K562 (cell line): ENCODE results near the gene TXLNA. TPM values are rescaled to one million over a fixed set of nuclear protein-coding genes. Genes with fewer than 3 reads are reported as not detected.
A peak's percentile ranks its signal among the peaks of the same experiment; 100 is the strongest.

ENCODE experiments used
- CREB3L1 ChIP-seq: fragments of 450-650 bp; IDR thresholded peaks from 2 replicates; pipeline ENCODE4 v1.6.1; 2014; ENCODE audit warnings: low read depth, mild to moderate bottlenecking, moderate library complexity, borderline replicate concordance
- ID3 ChIP-seq, 2 experiments: fragments of 250-450 bp in 1 of 2; fragments of 450-650 bp in 1 of 2; sonication (Bioruptor Pico) in 1 of 2; IDR thresholded peaks; 2 replicates each; pipeline versions ENCODE4 v1.6.1 to v1.8.0; 2016 to 2021; ENCODE audit warnings: mild to moderate bottlenecking in 2 of 2, moderate library complexity in 2 of 2, missing compliant biosample characterization in 1 of 2, missing genetic modification characterization in 1 of 2
- MAX ChIP-seq: sonication (generic); formaldehyde crosslinking; IDR thresholded peaks from 2 replicates; pipeline ENCODE4 v1.9.0; 2022; ENCODE audit warnings: mild to moderate bottlenecking, missing genetic modification reagents
- MEF2D ChIP-seq: conservative IDR thresholded peaks from 2 replicates; pipeline ENCODE4 v1.6.1; 2016; ENCODE audit warnings: low read depth, missing genetic modification characterization, missing compliant biosample characterization
- SMARCB1 ChIP-seq: IDR thresholded peaks from 2 replicates; pipeline ENCODE4 v1.6.1; 2011; ENCODE audit warnings: improper control_type of control experiment, low read depth; ENCODE audit not compliant: insufficient read length
- ZBTB33 ChIP-seq: sonication (generic); formaldehyde crosslinking; IDR thresholded peaks from 2 replicates; pipeline ENCODE4 v1.8.1; 2023; ENCODE audit warnings: mild to moderate bottlenecking, missing genetic modification reagents
- polyA plus RNA-seq, 8 experiments: library from polyadenylated mRNA; depleted of rRNA in 4 of 8; stranded (reverse) in 5 of 8; unstranded in 3 of 8; fragments of >200 nt; fragmentation: Nextera tagmentation in 2 of 8; fragmentation: Illumina TruSeq in 1 of 8; extraction: Ambion mirVana in 2 of 8; extraction: Trizol in 1 of 8; gene quantifications; 2 replicates each; pipeline versions ENCODE4 v1.2.1 to v1.2.3, GENCODE V29; 2011 to 2014; ENCODE audit warnings: inconsistent platforms in 1 of 8, missing spikeins in 1 of 8
- total RNA-seq, 7 experiments: library from RNA; depleted of rRNA in 6 of 7; stranded (reverse); fragments of >200 nt in 6 of 7; fragmentation: Illumina TruSeq in 2 of 7; extraction: Trizol in 2 of 7; gene quantifications; 2 replicates each; pipeline versions ENCODE4 v1.2.1 to v1.2.3, GENCODE V29; 2011 to 2021; ENCODE audit warnings: low replicate concordance in 1 of 7

TXLNA gene
- total and polyA plus RNA-seq, 9 of the 15 experiments (the other 6 are each of a cell fraction or from before 2014, with no cell fraction given): 9.2 to 54.5 (median 39.3) TPM

DNA sequence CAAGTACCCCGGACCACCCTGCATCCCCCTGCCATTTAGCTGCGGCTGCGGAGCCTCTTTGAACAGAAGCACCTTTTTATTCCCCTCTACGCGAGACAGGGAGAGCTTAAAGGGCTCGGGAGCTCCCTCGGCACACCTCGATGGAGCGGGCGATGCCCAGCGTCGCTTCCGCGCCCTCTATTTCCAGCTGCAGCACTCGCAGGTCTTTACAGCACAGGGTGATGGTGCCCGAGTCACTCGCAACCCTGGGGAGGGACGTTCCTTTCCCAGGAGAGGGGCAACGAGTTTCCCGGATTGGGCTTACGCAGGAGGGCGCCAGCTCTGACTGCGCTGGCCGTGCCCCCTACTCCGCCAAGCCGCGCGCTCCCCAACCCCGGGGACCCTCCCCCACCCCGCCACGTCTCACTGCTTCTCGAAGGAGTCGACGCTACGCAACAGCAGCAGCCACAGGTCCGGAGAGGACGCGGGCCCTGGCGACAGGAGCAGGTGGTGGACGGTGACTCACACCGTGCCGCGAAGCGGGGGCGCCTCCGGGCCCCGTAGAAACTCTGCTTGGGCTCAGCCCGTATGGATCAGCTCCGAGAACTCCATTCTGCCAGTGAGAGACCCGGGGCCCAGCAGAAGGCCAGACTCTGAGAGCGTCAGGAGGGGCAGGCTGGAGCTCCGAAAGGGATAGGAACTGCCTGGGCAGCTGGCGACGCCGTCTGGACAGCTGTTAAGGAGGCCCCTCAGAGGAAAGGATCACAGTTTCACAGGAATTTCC is 61.7 kb downstream of the TXLNA start (continued):
- TF ChIP-seq ZBTB33 (CRISPR knock-in tag) (peak; percentile 82), MAX (CRISPR knock-in tag) (peak; percentile 90), MEF2D (tag) (no peak), CREB3L1 (peak; percentile 32; the same call in 1 of the 2 replicates), ID3 (CRISPR knock-in tag; IDR thresholded peaks at IDR 0.05) (no peak), ID3 (tag; IDR thresholded peaks at IDR 0.05) (no peak), SMARCB1 (no peak)
